Endodermal cell (in vitro differentiated cells): ENCODE measurements around the gene EYS. TPM values are rescaled to one million over a fixed set of nuclear protein-coding genes. Genes with fewer than 3 reads are reported as not detected.
"Not testable (repeated sequence)": the region's sequence is repeated elsewhere in the genome, so short reads cannot be mapped to it uniquely, and the experiment has no call there.

Experiments used
- DNase-seq: peaks from one replicate; pipeline ENCODE4 v3.0.0-alpha.2; 2017
- H3K27ac ChIP-seq: 2 replicates; pipeline ENCODE4 v1.5.1; 2013; ENCODE audit warnings: mild to moderate bottlenecking, low read depth, low read length, moderate library complexity
- H3K27me3 ChIP-seq: 2 replicates; pipeline ENCODE4 v1.6.1; 2013; ENCODE audit warnings: mild to moderate bottlenecking, low read length, moderate library complexity; ENCODE audit not compliant: insufficient read depth, control insufficient read depth, poor library complexity, severe bottlenecking
- H3K36me3 ChIP-seq: 2 replicates; pipeline ENCODE4 v1.7.0; 2013; ENCODE audit warnings: mild to moderate bottlenecking, low read length, moderate library complexity; ENCODE audit not compliant: control insufficient read depth, insufficient read depth
- H3K4me1 ChIP-seq: one replicate; pipeline ENCODE4 v1.7.0; 2013; ENCODE audit warnings: low read length; ENCODE audit not compliant: control insufficient read depth, insufficient read depth
- H3K4me3 ChIP-seq: 2 replicates; pipeline ENCODE4 v1.5.1; 2013; ENCODE audit warnings: mild to moderate bottlenecking, low read length, moderate library complexity
- H3K9ac ChIP-seq: 2 replicates; pipeline ENCODE4 v1.6.1; 2013; ENCODE audit warnings: mild to moderate bottlenecking, low read length, moderate library complexity; ENCODE audit not compliant: poor library complexity, severe bottlenecking; ENCODE audit errors: extremely low read depth
- H3K9me3 ChIP-seq: 2 replicates; pipeline ENCODE4 v1.6.1; 2013; ENCODE audit warnings: mild to moderate bottlenecking, low read length, moderate library complexity; ENCODE audit not compliant: control insufficient read depth
- H3K27ac Mint-ChIP-seq: 2 replicates; pipeline ENCODE4 v1.8.0; 2020; ENCODE audit warnings: mixed read lengths
- H3K27me3 Mint-ChIP-seq: 2 replicates; pipeline ENCODE4 v1.8.0; 2021; ENCODE audit warnings: mild to moderate bottlenecking, mixed read lengths; ENCODE audit not compliant: insufficient read depth
- H3K36me3 Mint-ChIP-seq: 2 replicates; pipeline ENCODE4 v1.8.0; 2020; ENCODE audit warnings: low read depth, mixed read lengths
- H3K4me1 Mint-ChIP-seq: 2 replicates; pipeline ENCODE4 v1.8.0; 2020; ENCODE audit warnings: mixed read lengths
- H3K4me3 Mint-ChIP-seq: 2 replicates; pipeline ENCODE4 v1.8.0; 2020; ENCODE audit warnings: mild to moderate bottlenecking, moderate library complexity, mixed read lengths
- H3K9me3 Mint-ChIP-seq: 2 replicates; pipeline ENCODE4 v1.8.0; 2020; ENCODE audit warnings: mild to moderate bottlenecking, mixed read lengths
- CTCF ChIP-seq: fragments of 200-600 bp; sonication (generic); conservative IDR thresholded peaks from 2 replicates; pipeline ENCODE4 v1.5.0; 2021; ENCODE audit warnings: antibody characterized with exemption, mild to moderate bottlenecking
- WGBS, 2 experiments: methylation state at CpG; one replicate each; pipeline versions ENCODE4 v1.1.5 to v1.1.7; 2013; ENCODE audit warnings: missing lambda C conversion rate in 2 of 2, mixed read lengths in 1 of 2; ENCODE audit not compliant: insufficient coverage in 1 of 2, insufficient read length in 1 of 2; 5-methylcytosine and 5-hydroxymethylcytosine counted together
- total RNA-seq, 2 donors: library from RNA; stranded (reverse); fragmentation: NEBNext Ultra II Directional in 1 of 2; extraction: Animal tissue kit (Norgen Biotek cat#: 25700) in 1 of 2; gene quantifications; 2 replicates in 1 of 2; 3 replicates in 1 of 2; pipeline ENCODE4 v1.2.1, GENCODE V29; 2021

EYS gene
- total RNA-seq, 2 donors from 2014 or later, result 0.31 to 0.70 TPM

GRCh38 chr6:63740709-63741108 is 1966.3 kb downstream of the EYS start:
- no peaks in the 10 kb centered on the region for H3K27me3 ChIP-seq
- H3K27me3 Mint-ChIP-seq, result peaks cover 3% of the 10 kb centered on the region
- H3K4me1 ChIP-seq, result no peaks in the 10 kb centered on the region
- H3K4me3 ChIP-seq, result no peak overlapping the region
- no peak overlapping the region for H3K9ac ChIP-seq
- 79 to 98% methylated on average over 2 of the region's 2 CpGs for WGBS, 2 experiments
- no peaks in the 10 kb centered on the region for H3K36me3 Mint-ChIP-seq
- TF ChIP-seq CTCF, result no peak
- peaks cover 4% of the 10 kb centered on the region for H3K9me3 Mint-ChIP-seq
- H3K27ac ChIP-seq, result no peak overlapping the region
- no peak overlapping the region for H3K27ac Mint-ChIP-seq
- no peaks in the 10 kb centered on the region for H3K4me1 Mint-ChIP-seq
- DNase-seq, result no peak
- H3K36me3 ChIP-seq, result no peaks in the 10 kb centered on the region
- no peaks in the 10 kb centered on the region for H3K9me3 ChIP-seq
- no peak overlapping the region for H3K4me3 Mint-ChIP-seq

GRCh38 chr6:63739094-63739687 is 1967.8 kb downstream of the EYS start:
- Mint-ChIP-seq H3K36me3 (no peaks in the 10 kb centered on the region), H3K27ac (no peak overlapping the region), H3K9me3 (peaks cover 4% of the 10 kb centered on the region), H3K4me3 (no peak overlapping the region), H3K4me1 (no peaks in the 10 kb centered on the region), H3K27me3 (peaks cover 3% of the 10 kb centered on the region)
- Histone ChIP-seq H3K9me3 (no peaks in the 10 kb centered on the region), H3K27me3 (no peaks in the 10 kb centered on the region), H3K36me3 (no peaks in the 10 kb centered on the region), H3K4me1 (no peaks in the 10 kb centered on the region), H3K9ac (no peak overlapping the region), H3K4me3 (no peak overlapping the region), H3K27ac (no peak overlapping the region)
- no peak for DNase-seq
- TF ChIP-seq CTCF, result no peak
- 90% methylated on average over 1 of the region's 1 CpG; no CpG with 5 or more reads in 1 of the 2 experiments for WGBS, 2 experiments

GRCh38 chr6:63738190-63738589 is 1968.8 kb downstream of the EYS start:
- no CpG with 5 or more reads among the region's 2 CpGs for WGBS, 2 experiments
- H3K27ac ChIP-seq, H3K9ac ChIP-seq, H3K4me3 ChIP-seq, H3K4me1 Mint-ChIP-seq, H3K27me3 ChIP-seq, H3K36me3 Mint-ChIP-seq, H3K27ac Mint-ChIP-seq, DNase-seq, H3K4me1 ChIP-seq, H3K27me3 Mint-ChIP-seq, H3K36me3 ChIP-seq, H3K4me3 Mint-ChIP-seq, H3K9me3 ChIP-seq, H3K9me3 Mint-ChIP-seq: not testable (repeated sequence)

GRCh38 chr6:63734923-63735322 is 1972.1 kb downstream of the EYS start:
- no peaks in the 10 kb centered on the region for H3K36me3 Mint-ChIP-seq
- Histone ChIP-seq H3K9me3 (no peaks in the 10 kb centered on the region), H3K4me3 (no peak overlapping the region), H3K9ac (no peak overlapping the region), H3K27ac (no peak overlapping the region), H3K27me3 (no peaks in the 10 kb centered on the region), H3K36me3 (no peaks in the 10 kb centered on the region), H3K4me1 (no peaks in the 10 kb centered on the region)
- WGBS, 2 experiments, result 87 to 92% methylated on average over 1 to 3 of the region's 3 CpGs
- H3K4me1 Mint-ChIP-seq, result no peaks in the 10 kb centered on the region
- no peaks in the 10 kb centered on the region for H3K27me3 Mint-ChIP-seq
- H3K4me3 Mint-ChIP-seq, result no peak overlapping the region
- DNase-seq, result no peak
- no peak for TF ChIP-seq CTCF
- no peak overlapping the region for H3K27ac Mint-ChIP-seq
- peaks cover 2% of the 10 kb centered on the region for H3K9me3 Mint-ChIP-seq
